Endodermal cell (in vitro differentiated cells): Measurements from ENCODE around the gene PRKACA. TPM values are rescaled to one million over a fixed set of nuclear protein-coding genes. Genes with fewer than 3 reads are reported as not detected.

Experiments used
- DNase-seq: peaks from one replicate; pipeline ENCODE4 v3.0.0-alpha.2; 2017
- H3K27ac ChIP-seq: 2 replicates; pipeline ENCODE4 v1.5.1; 2013; ENCODE audit warnings: mild to moderate bottlenecking, low read depth, low read length, moderate library complexity
- H3K27me3 ChIP-seq: 2 replicates; pipeline ENCODE4 v1.6.1; 2013; ENCODE audit warnings: mild to moderate bottlenecking, low read length, moderate library complexity; ENCODE audit not compliant: insufficient read depth, control insufficient read depth, poor library complexity, severe bottlenecking
- H3K36me3 ChIP-seq: 2 replicates; pipeline ENCODE4 v1.7.0; 2013; ENCODE audit warnings: mild to moderate bottlenecking, low read length, moderate library complexity; ENCODE audit not compliant: control insufficient read depth, insufficient read depth
- H3K4me1 ChIP-seq: one replicate; pipeline ENCODE4 v1.7.0; 2013; ENCODE audit warnings: low read length; ENCODE audit not compliant: control insufficient read depth, insufficient read depth
- H3K4me3 ChIP-seq: 2 replicates; pipeline ENCODE4 v1.5.1; 2013; ENCODE audit warnings: mild to moderate bottlenecking, low read length, moderate library complexity
- H3K9ac ChIP-seq: 2 replicates; pipeline ENCODE4 v1.6.1; 2013; ENCODE audit warnings: mild to moderate bottlenecking, low read length, moderate library complexity; ENCODE audit not compliant: poor library complexity, severe bottlenecking; ENCODE audit errors: extremely low read depth
- H3K9me3 ChIP-seq: 2 replicates; pipeline ENCODE4 v1.6.1; 2013; ENCODE audit warnings: mild to moderate bottlenecking, low read length, moderate library complexity; ENCODE audit not compliant: control insufficient read depth
- H3K27ac Mint-ChIP-seq: 2 replicates; pipeline ENCODE4 v1.8.0; 2020; ENCODE audit warnings: mixed read lengths
- H3K27me3 Mint-ChIP-seq: 2 replicates; pipeline ENCODE4 v1.8.0; 2021; ENCODE audit warnings: mild to moderate bottlenecking, mixed read lengths; ENCODE audit not compliant: insufficient read depth
- H3K36me3 Mint-ChIP-seq: 2 replicates; pipeline ENCODE4 v1.8.0; 2020; ENCODE audit warnings: low read depth, mixed read lengths
- H3K4me1 Mint-ChIP-seq: 2 replicates; pipeline ENCODE4 v1.8.0; 2020; ENCODE audit warnings: mixed read lengths
- H3K4me3 Mint-ChIP-seq: 2 replicates; pipeline ENCODE4 v1.8.0; 2020; ENCODE audit warnings: mild to moderate bottlenecking, moderate library complexity, mixed read lengths
- H3K9me3 Mint-ChIP-seq: 2 replicates; pipeline ENCODE4 v1.8.0; 2020; ENCODE audit warnings: mild to moderate bottlenecking, mixed read lengths
- CTCF ChIP-seq: fragments of 200-600 bp; sonication (generic); conservative IDR thresholded peaks from 2 replicates; pipeline ENCODE4 v1.5.0; 2021; ENCODE audit warnings: antibody characterized with exemption, mild to moderate bottlenecking
- WGBS, 2 experiments: methylation state at CpG; one replicate each; pipeline versions ENCODE4 v1.1.5 to v1.1.7; 2013; ENCODE audit warnings: missing lambda C conversion rate in 2 of 2, mixed read lengths in 1 of 2; ENCODE audit not compliant: insufficient coverage in 1 of 2, insufficient read length in 1 of 2; 5-methylcytosine and 5-hydroxymethylcytosine counted together
- total RNA-seq, 2 donors: library from RNA; stranded (reverse); fragmentation: NEBNext Ultra II Directional in 1 of 2; extraction: Animal tissue kit (Norgen Biotek cat#: 25700) in 1 of 2; gene quantifications; 2 replicates in 1 of 2; 3 replicates in 1 of 2; pipeline ENCODE4 v1.2.1, GENCODE V29; 2021

Gene PRKACA
- total RNA-seq, 2 donors from 2014 or later, result 62.1 to 73.8 TPM

GRCh38 chr19:14091813-14092462 is 25.6 kb downstream of the PRKACA start:
- peak overlapping the region; percentile 42 for H3K9ac ChIP-seq
- Mint-ChIP-seq H3K27ac (peak overlapping the region; percentile 93), H3K4me1 (peaks cover 10% of the 10 kb centered on the region), H3K36me3 (peaks cover 33% of the 10 kb centered on the region), H3K27me3 (peaks cover 21% of the 10 kb centered on the region), H3K9me3 (peaks cover 22% of the 10 kb centered on the region), H3K4me3 (peak overlapping the region; percentile 65)
- H3K36me3 ChIP-seq, result peaks cover 17% of the 10 kb centered on the region
- no peaks in the 10 kb centered on the region for H3K4me1 ChIP-seq
- H3K4me3 ChIP-seq, result peak overlapping the region; percentile 86
- no peak for TF ChIP-seq CTCF
- H3K27ac ChIP-seq, result no peak overlapping the region
- H3K27me3 ChIP-seq, result no peaks in the 10 kb centered on the region
- peak; percentile 68 for DNase-seq
- peaks cover 9% of the 10 kb centered on the region for H3K9me3 ChIP-seq
- WGBS, 2 experiments, result 40 to 41% methylated on average over 11 to 15 of the region's 15 CpGs

GRCh38 chr19:14091081-14091812 is 26.3 kb downstream of the PRKACA start:
- Mint-ChIP-seq H3K27ac (peak overlapping the region; percentile 93), H3K4me3 (peak overlapping the region; percentile 65), H3K36me3 (peaks cover 32% of the 10 kb centered on the region), H3K4me1 (peaks cover 10% of the 10 kb centered on the region), H3K27me3 (peaks cover 22% of the 10 kb centered on the region), H3K9me3 (peaks cover 22% of the 10 kb centered on the region)
- Histone ChIP-seq H3K9ac (peak overlapping the region; percentile 42), H3K9me3 (peaks cover 9% of the 10 kb centered on the region), H3K4me3 (peak overlapping the region; percentile 86), H3K36me3 (peaks cover 20% of the 10 kb centered on the region), H3K27ac (peak overlapping the region; percentile 49), H3K4me1 (no peaks in the 10 kb centered on the region), H3K27me3 (no peaks in the 10 kb centered on the region)
- peak; percentile 39 for TF ChIP-seq CTCF
- peak; percentile 77 for DNase-seq
- WGBS, 2 experiments, result 0 to 1% methylated on average over 5 to 67 of the region's 72 CpGs

- no peak for TF ChIP-seq CTCF
- peak within 1 kb of the TSS; percentile 42 for H3K9ac ChIP-seq
- H3K9me3 Mint-ChIP-seq, result peaks cover 22% of the 10 kb centered on the region
- DNase-seq, result peak; percentile 88
- peaks cover 10% of the 10 kb centered on the region for H3K4me1 Mint-ChIP-seq
- H3K4me3 ChIP-seq, result peak within 1 kb of the TSS; percentile 86
- H3K27me3 ChIP-seq, result no peaks in the 10 kb centered on the region
- H3K4me1 ChIP-seq, result no peaks in the 10 kb centered on the region
- peaks cover 22% of the 10 kb centered on the region for H3K27me3 Mint-ChIP-seq
- peaks cover 9% of the 10 kb centered on the region for H3K9me3 ChIP-seq
- peak within 1 kb of the TSS; percentile 49 for H3K27ac ChIP-seq
- H3K4me3 Mint-ChIP-seq, result peak within 1 kb of the TSS; percentile 65
- peaks cover 32% of the 10 kb centered on the region for H3K36me3 Mint-ChIP-seq
- peak within 1 kb of the TSS; percentile 93 for H3K27ac Mint-ChIP-seq
- peaks cover 20% of the 10 kb centered on the region for H3K36me3 ChIP-seq
- WGBS, 2 experiments, result 0% methylated on average over 9 of the region's 65 CpGs; no CpG with 5 or more reads in 1 of the 2 experiments
Observed at GRCh38 chr19:14090509-14091080, 27.0 kb downstream of the PRKACA start, which contains the start of gene SAMD1. Gene SAMD1 (minus strand): TSS chr19:14090751.
